DMS79 treated with DMSO at 0.1 percent for 48 hours (cell line): ENCODE data around the gene ING4.
A peak's percentile ranks its signal among the peaks of the same experiment; 100 is the strongest.
"Not testable (repeated sequence)": the region's sequence is repeated elsewhere in the genome, so short reads cannot be mapped to it uniquely, and the experiment has no call there.

Source experiments
- DNase-seq: peaks from one replicate; lab custom pipeline; 2025; lab: John Stamatoyannopoulos, UW

ING4 gene

GRCh38 chr12:6662906-6663742, at the start of gene ING4:
Gene ING4, minus strand, starts transcription at chr12:6663119. Its CDS starts 18 bp downstream, at chr12:6663101.
- peak; percentile 98 for DNase-seq

- DNase-seq = no peak
These were observed 46.1 kb upstream of the ING4 start for GRCh38 chr12:6708960-6709394.

GRCh38 chr12:6708351-6708750, 45.4 kb upstream of the ING4 start:
- DNase-seq = not testable (repeated sequence)

GRCh38 chr12:6703631-6704030, 40.7 kb upstream of the ING4 start:
- DNase-seq = no peak

- DNase-seq = no peak
These were observed 38.3 kb upstream of the ING4 start for GRCh38 chr12:6701078-6701768.

GRCh38 chr12:6700646-6701051, 37.7 kb upstream of the ING4 start, which contains the start of gene PIANP:
Gene PIANP, minus strand, starts transcription at chr12:6700815. Its CDS starts 2,754 bp downstream, at chr12:6698061.
- DNase-seq = peak; percentile 20

GRCh38 chr12:6699989-6700645, 37.2 kb upstream of the ING4 start:
- peak; percentile 14 for DNase-seq

- no peak for DNase-seq
These were observed 36.5 kb upstream of the ING4 start for GRCh38 chr12:6699259-6699988.

- no peak for DNase-seq
These were observed 35.6 kb upstream of the ING4 start for GRCh38 chr12:6698352-6699046.

GRCh38 chr12:6697584-6698351, 34.8 kb upstream of the ING4 start:
- no peak for DNase-seq

GRCh38 chr12:6696690-6697583, 34.0 kb upstream of the ING4 start:
- no peak for DNase-seq

- DNase-seq = no peak
These were observed 32.6 kb upstream of the ING4 start for GRCh38 chr12:6695313-6696045.

- no peak for DNase-seq
These were observed 31.8 kb upstream of the ING4 start for GRCh38 chr12:6694701-6695100.

GRCh38 chr12:6693832-6694355, 31.0 kb upstream of the ING4 start:
- DNase-seq = no peak

GRCh38 chr12:6692888-6693287, 30.0 kb upstream of the ING4 start:
- no peak for DNase-seq

- no peak for DNase-seq
These were observed 28.6 kb upstream of the ING4 start for GRCh38 chr12:6691473-6691872.

GRCh38 chr12:6688999-6689882, 26.3 kb upstream of the ING4 start, which contains the start of gene ZNF384:
Gene ZNF384, minus strand, starts transcription at chr12:6689375. Its CDS starts 9,855 bp downstream, at chr12:6679520.
- peak; percentile 98 for DNase-seq
